Measurements from ENCODE around the gene DDX54.
"Not testable (repeated sequence)": the region's sequence is repeated elsewhere in the genome, so short reads cannot be mapped to it uniquely, and the experiment has no call there.

The DDX54 gene

GRCh38 chr12:113119980-113120669, 65.2 kb downstream of the DDX54 start:
- DNase-seq (ENCODE audit: low read depth): no peak

- no peak for DNase-seq (ENCODE audit: low read depth)
These were observed 67.1 kb downstream of the DDX54 start for GRCh38 chr12:113118142-113118541.

DNA sequence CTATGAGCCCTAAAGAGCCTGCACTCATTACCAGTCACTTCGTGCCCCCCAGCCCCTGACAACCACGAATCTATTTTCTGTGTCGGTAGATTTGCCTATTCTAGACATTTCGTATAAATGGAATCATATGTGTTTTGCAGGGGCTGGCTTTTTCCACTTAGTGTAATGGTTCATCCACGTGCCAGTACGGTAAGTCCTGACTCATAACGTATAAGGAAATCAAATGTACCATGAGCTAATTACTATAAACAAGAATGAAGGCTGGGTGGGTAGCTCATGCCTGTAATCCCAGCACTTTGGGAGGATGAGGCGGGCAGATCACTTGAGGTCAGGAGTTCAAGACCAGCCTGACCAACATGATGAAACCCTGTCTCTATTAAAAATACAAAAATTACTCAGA, 67.6 kb downstream of the DDX54 start:
- not testable (repeated sequence) for DNase-seq (ENCODE audit: low read depth)

DNA sequence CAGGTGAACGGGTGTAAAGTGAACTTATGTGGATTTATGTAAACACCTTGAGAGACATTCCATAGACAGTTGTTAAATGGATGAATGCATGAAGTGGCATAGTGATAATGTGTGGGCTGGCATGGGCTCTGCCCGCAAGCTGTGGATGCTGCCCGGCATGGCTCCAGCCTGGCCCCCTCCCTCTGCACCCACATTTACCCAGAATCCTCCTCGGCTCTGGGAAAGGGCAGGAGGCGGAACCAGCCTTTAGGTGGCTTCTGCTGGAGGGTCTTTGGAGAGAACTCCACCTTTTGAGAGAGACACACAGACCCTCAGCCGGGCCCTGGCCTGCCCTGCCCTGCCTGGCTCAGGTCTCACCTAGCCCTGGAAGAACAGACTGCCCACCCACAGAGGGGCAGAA, 68.4 kb downstream of the DDX54 start:
- no peak for DNase-seq (ENCODE audit: low read depth)

DNA sequence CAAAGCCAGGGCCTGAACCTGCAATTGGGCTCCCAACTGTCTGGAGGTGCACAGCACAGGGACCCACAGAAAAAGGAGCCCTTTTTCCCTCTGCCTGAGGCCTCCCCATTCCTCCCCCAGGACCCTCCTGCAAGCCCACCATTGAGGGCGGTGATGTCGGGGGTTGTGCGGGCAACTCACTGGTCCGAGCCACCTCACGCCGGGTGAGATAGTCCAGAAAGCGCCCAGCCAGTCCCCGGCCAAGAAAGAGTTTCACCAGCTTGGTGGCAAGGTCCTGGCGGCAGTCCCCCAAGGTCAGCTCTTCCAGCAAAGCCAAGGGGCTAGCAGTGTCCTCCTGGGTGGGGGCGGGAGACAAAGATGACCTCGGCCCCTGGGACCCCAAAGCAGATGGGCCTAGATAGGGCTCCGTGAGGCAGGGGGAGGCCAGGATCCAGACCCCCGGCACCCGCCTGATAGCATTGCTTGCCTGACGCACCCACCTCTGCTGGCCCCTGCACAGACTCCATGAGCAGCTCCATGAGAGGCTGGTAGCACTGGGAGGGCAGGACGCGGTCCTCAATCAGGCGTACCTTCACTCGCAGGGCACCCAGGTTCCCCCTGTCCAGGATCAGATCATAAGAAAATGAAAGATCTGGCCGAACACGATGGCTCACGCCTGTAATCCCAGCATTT, 69.7 kb downstream of the DDX54 start:
- no peak for DNase-seq (ENCODE audit: low read depth)

DNA sequence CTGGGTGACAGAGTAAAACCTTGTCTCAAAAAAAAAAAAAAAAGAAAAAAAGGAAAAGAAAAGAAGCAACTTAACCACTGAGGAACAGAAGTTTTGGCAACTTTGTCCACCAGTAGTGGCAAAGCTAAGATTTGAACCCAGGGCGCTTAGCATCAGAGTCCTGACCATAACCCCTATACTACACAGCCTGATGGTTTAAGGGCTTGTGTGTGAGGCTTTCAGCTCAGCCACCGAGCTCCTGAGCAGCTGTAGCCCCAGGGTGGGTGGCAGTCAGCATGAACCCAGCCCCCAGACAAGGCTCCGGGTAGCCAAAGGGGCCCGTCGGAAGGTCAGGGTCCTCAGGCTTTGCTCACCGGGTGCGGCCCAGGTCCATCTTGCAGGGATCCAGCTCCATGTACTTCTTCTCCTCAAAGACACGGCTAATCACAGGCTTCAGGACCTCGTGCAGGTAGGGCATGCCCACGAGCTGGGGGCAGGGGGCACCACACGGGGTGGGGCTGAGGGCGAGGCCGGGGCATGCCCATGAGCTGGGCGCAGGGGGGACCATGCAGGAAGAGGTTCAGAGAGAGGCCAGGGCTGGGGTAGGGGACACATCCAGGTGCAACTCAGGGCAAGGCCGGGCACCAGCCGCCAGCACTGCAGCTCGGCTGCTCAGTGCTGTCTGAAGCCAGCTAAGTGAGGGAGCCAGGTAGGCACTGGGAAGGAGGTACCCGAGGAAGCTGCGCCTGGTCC, 70.7 kb downstream of the DDX54 start:
- no peak for DNase-seq (ENCODE audit: low read depth)

GRCh38 chr12:113113397-113113796, 71.9 kb downstream of the DDX54 start:
- DNase-seq (ENCODE audit: low read depth): no peak

DNA sequence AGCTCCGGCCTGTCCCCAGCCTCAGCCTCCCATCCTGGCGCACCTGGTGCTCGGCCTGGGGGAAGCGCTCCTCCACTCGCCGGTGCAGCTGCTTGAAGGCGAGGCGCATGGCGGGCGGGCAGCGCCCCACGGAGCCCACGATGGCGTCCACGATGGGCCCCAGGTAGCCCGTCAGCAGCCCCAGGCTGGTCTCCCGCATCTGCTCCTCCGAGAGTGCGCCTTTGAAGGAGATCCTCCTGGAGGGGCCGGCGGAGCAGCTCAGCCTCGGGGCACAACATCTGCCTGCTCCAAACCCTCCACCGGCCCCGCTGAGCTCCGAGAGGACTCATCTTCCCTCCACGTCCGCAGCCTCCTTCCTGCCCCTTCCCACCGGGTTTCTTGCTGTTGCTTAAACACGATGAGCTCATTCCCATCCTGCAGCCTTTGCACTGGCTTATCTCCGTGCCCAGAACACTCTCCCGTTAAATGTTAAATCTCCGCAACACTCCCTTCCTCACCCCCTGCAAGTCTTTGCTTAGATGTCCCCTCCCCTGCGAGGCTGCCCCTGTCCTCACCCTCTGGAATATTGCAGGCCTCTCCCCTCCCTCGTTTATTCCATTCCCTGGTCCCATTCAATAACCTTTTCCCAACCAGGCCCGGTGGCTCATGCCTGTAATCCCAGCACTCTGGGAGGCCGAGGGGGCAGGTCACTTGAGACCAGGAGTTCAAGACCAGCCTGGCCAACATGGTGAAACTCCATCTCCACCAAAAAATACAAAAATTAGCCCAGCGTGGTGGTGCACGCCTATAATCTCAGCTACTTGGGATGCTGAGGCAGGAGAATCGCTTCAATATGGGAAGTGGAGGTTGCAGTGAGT, 73.0 kb downstream of the DDX54 start:
- no peak for DNase-seq (ENCODE audit: low read depth)

DNA sequence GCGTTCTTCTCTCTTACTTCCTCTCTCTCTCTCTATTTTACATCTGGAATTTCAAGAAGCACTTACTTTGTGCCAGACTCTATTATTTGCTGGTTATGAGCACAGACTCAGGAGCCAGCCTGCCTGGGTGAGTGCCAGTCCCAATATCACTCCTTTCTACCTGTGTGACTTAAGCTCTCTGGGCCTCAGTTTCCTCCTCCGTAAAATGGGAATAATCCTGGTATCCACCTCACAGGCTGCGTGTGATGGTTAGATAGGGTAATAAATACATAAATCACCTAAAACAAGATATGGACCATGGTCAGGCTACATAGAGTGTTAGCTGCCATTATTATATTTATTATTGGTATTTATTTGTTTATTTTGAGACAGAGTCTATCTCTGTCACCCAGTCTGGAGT, 74.0 kb downstream of the DDX54 start:
- no peak for DNase-seq (ENCODE audit: low read depth)

DNA sequence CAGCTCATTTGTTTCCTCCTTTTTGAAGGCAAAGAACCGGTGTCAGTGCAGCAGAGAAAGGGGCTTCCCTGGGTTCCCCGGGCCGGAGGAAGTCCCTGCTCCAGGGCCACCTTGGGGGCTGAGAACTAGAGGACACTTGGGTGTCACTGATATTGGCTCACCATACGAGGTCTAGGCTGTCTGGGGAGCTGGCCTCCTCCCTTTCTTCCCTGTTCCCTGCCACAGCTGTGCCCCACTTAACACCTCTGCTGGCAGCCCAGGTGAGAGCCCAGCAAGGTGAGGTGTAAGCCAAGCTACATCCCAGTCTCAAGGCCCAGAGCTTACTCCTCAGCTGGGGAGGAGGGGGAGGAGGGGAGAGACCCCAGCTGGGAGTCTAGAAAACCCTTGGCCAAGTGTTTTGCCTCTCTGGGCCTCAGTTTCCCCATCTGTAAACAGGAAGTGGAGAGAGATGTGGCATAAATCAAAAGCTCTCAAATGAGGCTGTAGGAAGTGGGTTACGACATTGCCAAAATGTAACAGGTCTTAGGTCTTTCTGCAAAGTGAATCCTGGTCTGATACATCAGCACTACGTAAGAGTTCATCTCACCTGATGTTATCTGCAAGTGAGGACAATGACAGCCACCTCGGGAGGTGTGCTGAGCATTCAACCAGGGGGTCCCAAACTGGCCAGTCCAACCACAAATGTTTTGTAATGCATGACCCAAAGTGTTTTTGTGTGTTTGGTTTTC, 75.2 kb downstream of the DDX54 start:
- DNase-seq (ENCODE audit: low read depth): no peak

DNA sequence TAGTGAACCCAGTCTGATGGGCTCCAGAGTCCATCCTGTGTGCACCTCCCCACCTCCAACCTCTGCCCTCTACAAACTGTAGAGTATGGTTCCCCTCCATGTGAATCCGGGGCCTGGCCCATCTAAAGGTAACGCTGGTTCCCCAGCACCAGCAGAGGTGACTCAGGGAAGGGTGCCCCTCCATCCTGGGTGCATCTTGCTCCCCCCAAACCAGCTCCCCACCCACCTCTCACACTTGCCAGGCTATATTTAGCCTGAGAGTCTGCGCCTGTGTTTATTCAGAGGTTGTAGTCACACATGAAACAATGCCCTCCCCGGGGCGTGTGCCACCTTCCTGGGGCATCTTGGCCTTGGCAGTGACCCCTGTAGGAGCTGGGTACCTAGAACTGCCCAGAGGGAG, 75.9 kb downstream of the DDX54 start:
- DNase-seq (ENCODE audit: low read depth): no peak

GRCh38 chr12:113108308-113108707, 77.0 kb downstream of the DDX54 start:
- DNase-seq (ENCODE audit: low read depth): no peak

All from HS-5 (cell line).